MCF 10A (cell line): ENCODE measurements around the gene FBXO17. TPM values are rescaled to one million over a fixed set of nuclear protein-coding genes. Genes with fewer than 3 reads are reported as not detected.

Source experiments
- BruUV-seq: library from RNA; stranded (reverse); fragments of 400-500 nt; replicated peaks from 2 replicates; lab custom pipeline; 2021; lab: Mats Ljungman, UMichigan
- CTCF ChIA-PET: fragments of 300-600 bp; sonication (Branson Sonifier 250); formaldehyde crosslinking; extraction: SDS; loops from one replicate; lab custom pipeline; 2021; ENCODE audit warnings: antibody characterized with exemption, inconsistent platforms; lab: Yijun Ruan, JAX
- POLR2A ChIA-PET: fragments of 300-600, 350-650 bp; sonication (Branson Sonifier 250); formaldehyde crosslinking; extraction: SDS; loops from one replicate; lab custom pipeline; 2020; ENCODE audit warnings: antibody characterized with exemption, inconsistent platforms; lab: Yijun Ruan, JAX
- DNase-seq: peaks from one replicate; pipeline ENCODE4 v3.0.0-alpha.2; 2018; ENCODE audit not compliant: unreplicated experiment
- H3K27ac Mint-ChIP-seq: one replicate; pipeline ENCODE4 v1.8.0; 2022; ENCODE audit warnings: mild to moderate bottlenecking, low read depth, mixed read lengths; ENCODE audit not compliant: unreplicated experiment
- H3K27me3 Mint-ChIP-seq: one replicate; pipeline ENCODE4 v1.8.0; 2022; ENCODE audit warnings: mixed read lengths; ENCODE audit not compliant: insufficient read depth, unreplicated experiment
- H3K36me3 Mint-ChIP-seq: one replicate; pipeline ENCODE4 v1.8.0; 2022; ENCODE audit warnings: mild to moderate bottlenecking, moderate library complexity, mixed read lengths; ENCODE audit not compliant: insufficient read depth, unreplicated experiment
- H3K4me1 Mint-ChIP-seq: one replicate; pipeline ENCODE4 v1.8.0; 2022; ENCODE audit warnings: mixed read lengths; ENCODE audit not compliant: insufficient read depth, unreplicated experiment
- H3K4me3 Mint-ChIP-seq: one replicate; pipeline ENCODE4 v1.8.0; 2022; ENCODE audit warnings: mild to moderate bottlenecking, moderate library complexity, mixed read lengths; ENCODE audit not compliant: unreplicated experiment
- H3K9me3 Mint-ChIP-seq: one replicate; pipeline ENCODE4 v1.8.0; 2022; ENCODE audit warnings: mixed read lengths; ENCODE audit not compliant: unreplicated experiment
- CTCF ChIP-seq: fragments of 200-600 bp; IDR thresholded peaks from one replicate; pipeline ENCODE4 v1.8.0; 2022; ENCODE audit warnings: antibody characterized with exemption, mild to moderate bottlenecking; ENCODE audit not compliant: unreplicated experiment
- intact Hi-C: fragments of 100-400 bp; cut with micrococcal nuclease; formaldehyde crosslinking; loops from 2 replicates; pipeline ENCODE4 v1.14.1; 2022
- total RNA-seq: library from RNA; stranded (reverse); gene quantifications from 2 replicates; pipeline ENCODE4 v1.2.3, GENCODE V29; 2022

The FBXO17 gene
- total RNA-seq, 1 experiment from 2014 or later, result 5.8 TPM

GRCh38 chr19:38919837-38920601, 55.5 kb downstream of the FBXO17 start:
- no peak for TF ChIP-seq CTCF
- intact Hi-C loops, result no loop called here
- Mint-ChIP-seq H3K36me3 (peaks cover 20% of the 10 kb centered on the region), H3K9me3 (no peaks in the 10 kb centered on the region), H3K4me3 (no peak overlapping the region), H3K27me3 (no peaks in the 10 kb centered on the region), H3K4me1 (no peaks in the 10 kb centered on the region), H3K27ac (no peak overlapping the region)
- POLR2A ChIA-PET, result interaction anchor here (0.7 to 1.0 kb wide), 2 partner anchors 8 to 69 kb away, joined by 4 to 5 read pairs; partner anchors contain the start of gene CCER2
- CTCF ChIA-PET, result interaction anchor here (1.7 to 3.7 kb wide), 2 partner anchors 10 to 13 kb away, joined by 10 to 16 read pairs; partner anchors contain the start of genes MRPS12 and SARS2
- BruUV-seq, result no TSS peak
- no peak for DNase-seq

- Mint-ChIP-seq H3K27ac (no peak overlapping the region), H3K4me3 (no peak overlapping the region), H3K4me1 (no peaks in the 10 kb centered on the region), H3K27me3 (no peaks in the 10 kb centered on the region), H3K9me3 (no peaks in the 10 kb centered on the region), H3K36me3 (peaks cover 8% of the 10 kb centered on the region)
- BruUV-seq, result no TSS peak
- TF ChIP-seq CTCF, result no peak
- CTCF ChIA-PET, result interaction anchor here (3.7 kb wide), 1 partner anchor 12 kb away, joined by 16 read pairs; the partner anchor contains the start of genes MRPS12 and SARS2
- POLR2A ChIA-PET, result interaction anchor here (1.5 kb wide), 1 partner anchor 12 kb away, joined by 5 read pairs; the partner anchor contains the start of genes MRPS12 and SARS2
- DNase-seq, result no peak
- intact Hi-C loops, result no loop called here
Measured at GRCh38 chr19:38918526-38918925, 57.0 kb downstream of the FBXO17 start.

GRCh38 chr19:38917921-38918491, 57.5 kb downstream of the FBXO17 start:
- Mint-ChIP-seq H3K9me3 (no peaks in the 10 kb centered on the region), H3K4me3 (no peak overlapping the region), H3K27me3 (no peaks in the 10 kb centered on the region), H3K27ac (no peak overlapping the region), H3K4me1 (no peaks in the 10 kb centered on the region), H3K36me3 (peaks cover 6% of the 10 kb centered on the region)
- CTCF ChIA-PET, result interaction anchor here (0.8 to 3.7 kb wide), 3 partner anchors 9 to 85 kb away, joined by 3 to 16 read pairs (median 3); partner anchors contain the start of genes MRPS12 and SARS2
- no TSS peak for BruUV-seq
- POLR2A ChIA-PET, result interaction anchor here (1.3 to 1.5 kb wide), 2 partner anchors 9 to 13 kb away, joined by 3 to 5 read pairs; partner anchors contain the start of genes MRPS12 and SARS2
- TF ChIP-seq CTCF, result peak; percentile 13
- intact Hi-C loops, result no loop called here
- peak; percentile 27 for DNase-seq

- H3K36me3 Mint-ChIP-seq, result peaks cover 6% of the 10 kb centered on the region
- no TSS peak for BruUV-seq
- no peak for DNase-seq
- no peaks in the 10 kb centered on the region for H3K27me3 Mint-ChIP-seq
- no peak overlapping the region for H3K27ac Mint-ChIP-seq
- intact Hi-C loops, result no loop called here
- ChIA-PET POLR2A (interaction anchor here (1.3 kb wide), 1 partner anchor 9 kb away, joined by 3 read pairs; no protein-coding TSS in a partner anchor), CTCF (interaction anchor here (0.8 to 3.7 kb wide), 3 partner anchors 10 to 85 kb away, joined by 3 to 16 read pairs (median 3); partner anchors contain the start of genes MRPS12 and SARS2)
- H3K4me3 Mint-ChIP-seq, result no peak overlapping the region
- no peaks in the 10 kb centered on the region for H3K9me3 Mint-ChIP-seq
- H3K4me1 Mint-ChIP-seq, result no peaks in the 10 kb centered on the region
- TF ChIP-seq CTCF, result no peak
Measured at GRCh38 chr19:38917516-38917915, 58.0 kb downstream of the FBXO17 start.
